ENCODE measurements around the gene SLC4A1AP.

GRCh38 chr2:27730261-27730662 is 66.6 kb downstream of the SLC4A1AP start:
- no peak for TF ChIP-seq POLR2AphosphoS5 (IDR thresholded peaks at IDR 0.05; ENCODE audit: low read depth)
- no peak for TF ChIP-seq CTCF (conservative IDR thresholded peaks at IDR 0.05; ENCODE audit: low read depth in 2 of 2)
- no peak for TF ChIP-seq EZH2phosphoT487 (IDR thresholded peaks at IDR 0.05; ENCODE audit: unreplicated experiment)
- no peak for TF ChIP-seq CREB1 (CRISPR knock-in tag; IDR thresholded peaks at IDR 0.05; ENCODE audit: low read depth)
- TF ChIP-seq REST (IDR thresholded peaks at IDR 0.05; ENCODE audit: unreplicated experiment) = no peak
- no peak for TF ChIP-seq EZH2 (IDR thresholded peaks at IDR 0.05; ENCODE audit: low read depth, unreplicated experiment)

Data from GM23338 (cell line).